ENCODE results near the gene ARL4A.
A peak's percentile ranks its signal among the peaks of the same experiment; 100 is the strongest.
"Not testable (repeated sequence)": the region's sequence is repeated elsewhere in the genome, so short reads cannot be mapped to it uniquely, and the experiment has no call there.

The ARL4A gene

GRCh38 chr7:12649348-12649747, 38.1 kb upstream of the ARL4A start:
- H3K4me3 ChIP-seq (ENCODE audit: control insufficient read depth, low read depth, low read length), result no peak overlapping the region
- TF ChIP-seq CTCF (conservative IDR thresholded peaks at IDR 0.05; ENCODE audit: control insufficient read depth, insufficient read depth, low read depth, low read length), result no peak
- no peak for DNase-seq (ENCODE audit: low read depth)

- no peak for DNase-seq (ENCODE audit: low read depth)
- no peak overlapping the region for H3K4me3 ChIP-seq (ENCODE audit: control insufficient read depth, low read depth, low read length)
- no peak for TF ChIP-seq CTCF (conservative IDR thresholded peaks at IDR 0.05; ENCODE audit: control insufficient read depth, insufficient read depth, low read depth, low read length)
Observed at GRCh38 chr7:12650080-12650479, 37.4 kb upstream of the ARL4A start.

GRCh38 chr7:12653110-12653509, 34.3 kb upstream of the ARL4A start:
- no peak for TF ChIP-seq CTCF (conservative IDR thresholded peaks at IDR 0.05; ENCODE audit: control insufficient read depth, insufficient read depth, low read depth, low read length)
- H3K4me3 ChIP-seq (ENCODE audit: control insufficient read depth, low read depth, low read length), result no peak overlapping the region

GRCh38 chr7:12653518-12653917, 33.9 kb upstream of the ARL4A start:
- no peak overlapping the region for H3K4me3 ChIP-seq (ENCODE audit: control insufficient read depth, low read depth, low read length)
- peak; percentile 56 for DNase-seq (ENCODE audit: low read depth)
- no peak for TF ChIP-seq CTCF (conservative IDR thresholded peaks at IDR 0.05; ENCODE audit: control insufficient read depth, insufficient read depth, low read depth, low read length)

More at GRCh38 chr7:12653110-12653509, 34.3 kb upstream of the ARL4A start:
- DNase-seq (ENCODE audit: low read depth), result no peak

GRCh38 chr7:12655161-12655560, 32.3 kb upstream of the ARL4A start:
- DNase-seq (ENCODE audit: low read depth), result no peak
- TF ChIP-seq CTCF (conservative IDR thresholded peaks at IDR 0.05; ENCODE audit: control insufficient read depth, insufficient read depth, low read depth, low read length), result no peak
- H3K4me3 ChIP-seq (ENCODE audit: control insufficient read depth, low read depth, low read length), result no peak overlapping the region

GRCh38 chr7:12660423-12660822, 27.0 kb upstream of the ARL4A start:
- DNase-seq (ENCODE audit: low read depth), result peak; percentile 82

GRCh38 chr7:12660986-12661385, 26.4 kb upstream of the ARL4A start:
- not testable (repeated sequence) for H3K4me3 ChIP-seq (ENCODE audit: control insufficient read depth, low read depth, low read length)
- peak; percentile 4 for DNase-seq (ENCODE audit: low read depth)

More at GRCh38 chr7:12660423-12660822, 27.0 kb upstream of the ARL4A start:
- not testable (repeated sequence) for H3K4me3 ChIP-seq (ENCODE audit: control insufficient read depth, low read depth, low read length)

GRCh38 chr7:12661581-12661980, 25.9 kb upstream of the ARL4A start:
- DNase-seq (ENCODE audit: low read depth), result no peak
- no peak overlapping the region for H3K4me3 ChIP-seq (ENCODE audit: control insufficient read depth, low read depth, low read length)
- TF ChIP-seq CTCF (conservative IDR thresholded peaks at IDR 0.05; ENCODE audit: control insufficient read depth, insufficient read depth, low read depth, low read length), result no peak
